Transverse colon (tissue), 3 donors: ENCODE data around the gene STAT5A.

Experiments
- EP300 ChIP-seq: sonication (generic); formaldehyde crosslinking; IDR thresholded peaks from one replicate; pipeline ENCODE4 v1.6.1; 2017; ENCODE audit warnings: antibody characterized with exemption, low read depth
- POLR2A ChIP-seq: fragments of 450-650 bp; IDR thresholded peaks from one replicate; pipeline ENCODE4 v1.6.1; 2016; ENCODE audit warnings: antibody characterized with exemption, mild to moderate bottlenecking, moderate library complexity
- TF ChIP-seq, protein P1 (sequence below), 5 experiments: fragments of 200-600 bp in 3 of 5; fragments of 450-650 bp in 2 of 5; sonication (generic) in 3 of 5; IDR thresholded peaks; 1 replicate in 2 of 5; 2 replicates in 3 of 5; pipeline ENCODE4 v1.5.1; 2016 to 2017; ENCODE audit warnings: antibody characterized with exemption in 5 of 5, inconsistent platforms in 3 of 5, mild to moderate bottlenecking in 2 of 5, moderate library complexity in 1 of 5

DNA sequence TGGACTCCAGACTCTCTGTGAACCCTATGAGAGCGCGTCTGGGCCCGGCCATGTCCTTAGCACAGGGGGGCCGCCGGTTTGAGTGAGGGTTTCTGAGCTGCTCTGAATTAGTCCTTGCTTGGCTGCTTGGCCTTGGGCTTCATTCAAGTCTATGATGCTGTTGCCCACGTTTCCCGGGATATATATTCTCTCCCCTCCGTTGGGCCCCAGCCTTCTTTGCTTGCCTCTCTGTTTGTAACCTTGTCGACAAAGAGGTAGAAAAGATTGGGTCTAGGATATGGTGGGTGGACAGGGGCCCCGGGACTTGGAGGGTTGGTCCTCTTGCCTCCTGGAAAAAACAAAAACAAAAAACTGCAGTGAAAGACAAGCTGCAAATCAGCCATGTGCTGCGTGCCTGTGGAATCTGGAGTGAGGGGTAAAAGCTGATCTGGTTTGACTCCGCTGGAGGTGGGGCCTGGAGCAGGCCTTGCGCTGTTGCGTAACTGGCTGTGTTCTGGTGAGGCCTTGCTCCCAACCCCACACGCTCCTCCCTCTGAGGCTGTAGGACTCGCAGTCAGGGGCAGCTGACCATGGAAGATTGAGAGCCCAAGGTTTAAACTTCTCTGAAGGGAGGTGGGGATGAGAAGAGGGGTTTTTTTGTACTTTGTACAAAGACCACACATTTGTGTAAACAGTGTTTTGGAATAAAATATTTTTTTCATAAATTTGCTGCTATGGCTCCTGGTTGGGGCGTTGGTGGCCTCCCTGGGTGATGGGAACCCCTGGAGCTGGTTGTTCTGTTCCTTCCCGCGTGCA, 23.1 kb downstream of the STAT5A start:
- no peak for TF ChIP-seq POLR2A
- TF ChIP-seq, protein P1, sequence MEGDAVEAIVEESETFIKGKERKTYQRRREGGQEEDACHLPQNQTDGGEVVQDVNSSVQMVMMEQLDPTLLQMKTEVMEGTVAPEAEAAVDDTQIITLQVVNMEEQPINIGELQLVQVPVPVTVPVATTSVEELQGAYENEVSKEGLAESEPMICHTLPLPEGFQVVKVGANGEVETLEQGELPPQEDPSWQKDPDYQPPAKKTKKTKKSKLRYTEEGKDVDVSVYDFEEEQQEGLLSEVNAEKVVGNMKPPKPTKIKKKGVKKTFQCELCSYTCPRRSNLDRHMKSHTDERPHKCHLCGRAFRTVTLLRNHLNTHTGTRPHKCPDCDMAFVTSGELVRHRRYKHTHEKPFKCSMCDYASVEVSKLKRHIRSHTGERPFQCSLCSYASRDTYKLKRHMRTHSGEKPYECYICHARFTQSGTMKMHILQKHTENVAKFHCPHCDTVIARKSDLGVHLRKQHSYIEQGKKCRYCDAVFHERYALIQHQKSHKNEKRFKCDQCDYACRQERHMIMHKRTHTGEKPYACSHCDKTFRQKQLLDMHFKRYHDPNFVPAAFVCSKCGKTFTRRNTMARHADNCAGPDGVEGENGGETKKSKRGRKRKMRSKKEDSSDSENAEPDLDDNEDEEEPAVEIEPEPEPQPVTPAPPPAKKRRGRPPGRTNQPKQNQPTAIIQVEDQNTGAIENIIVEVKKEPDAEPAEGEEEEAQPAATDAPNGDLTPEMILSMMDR (IDR thresholded peaks at IDR 0.05): no peak
- TF ChIP-seq EP300: no peak
